Keratinocyte (primary cell): ENCODE measurements around the gene EPHA2.

Experiments
- EZH2 ChIP-seq: IDR thresholded peaks from one replicate; pipeline ENCODE4 v1.6.1; 2012; ENCODE audit warnings: inconsistent platforms, mild to moderate bottlenecking, low read length, moderate library complexity
- TF ChIP-seq, protein P1 (sequence below), 3 experiments: IDR thresholded peaks in 1 of 3; conservative IDR thresholded peaks in 1 of 3; optimal IDR thresholded peaks in 1 of 3; 2 replicates in 2 of 3; 3 replicates in 1 of 3; pipeline versions ENCODE3 to v1.5.1; 2011; ENCODE audit warnings: low read length in 3 of 3, mild to moderate bottlenecking in 3 of 3, moderate library complexity in 2 of 3, control low read depth in 1 of 3, inconsistent platforms in 1 of 3; ENCODE audit not compliant: insufficient read depth in 2 of 3; ENCODE audit errors: extremely low read depth in 1 of 3

DNA sequence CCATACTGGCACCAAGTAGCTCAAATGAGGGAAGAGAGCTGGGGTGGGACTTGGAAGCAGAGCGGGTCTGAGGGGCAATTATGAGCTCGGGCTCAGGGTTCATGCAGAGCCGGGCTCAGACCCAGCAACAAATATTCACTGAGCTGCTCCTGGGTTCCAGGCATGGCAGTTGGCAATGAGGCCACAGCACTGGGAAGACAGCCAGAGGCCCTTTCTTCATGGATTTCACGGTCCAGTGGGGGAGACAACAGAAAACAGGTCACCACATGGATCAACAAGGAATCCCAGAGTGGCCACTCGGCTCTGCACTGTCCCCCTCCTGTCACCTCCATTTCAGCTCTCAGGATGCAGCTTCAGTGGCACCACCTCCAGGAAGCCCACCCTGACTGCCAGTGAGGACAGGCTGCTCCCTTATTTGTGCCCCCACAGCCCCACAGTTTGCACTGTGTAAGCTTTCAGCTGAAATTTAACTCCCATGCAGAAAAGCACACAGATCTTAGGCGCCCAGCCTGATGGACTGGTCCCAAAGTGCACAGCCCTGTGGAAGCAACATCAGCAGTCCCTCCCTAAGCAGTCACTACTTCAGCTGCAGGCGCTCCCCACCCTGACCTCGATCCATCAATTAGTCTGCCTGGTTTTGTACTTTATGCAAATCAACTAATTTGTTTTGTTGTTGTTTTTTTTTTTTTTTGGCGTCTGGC, 34.2 kb upstream of the EPHA2 start:
- TF ChIP-seq, protein P1, sequence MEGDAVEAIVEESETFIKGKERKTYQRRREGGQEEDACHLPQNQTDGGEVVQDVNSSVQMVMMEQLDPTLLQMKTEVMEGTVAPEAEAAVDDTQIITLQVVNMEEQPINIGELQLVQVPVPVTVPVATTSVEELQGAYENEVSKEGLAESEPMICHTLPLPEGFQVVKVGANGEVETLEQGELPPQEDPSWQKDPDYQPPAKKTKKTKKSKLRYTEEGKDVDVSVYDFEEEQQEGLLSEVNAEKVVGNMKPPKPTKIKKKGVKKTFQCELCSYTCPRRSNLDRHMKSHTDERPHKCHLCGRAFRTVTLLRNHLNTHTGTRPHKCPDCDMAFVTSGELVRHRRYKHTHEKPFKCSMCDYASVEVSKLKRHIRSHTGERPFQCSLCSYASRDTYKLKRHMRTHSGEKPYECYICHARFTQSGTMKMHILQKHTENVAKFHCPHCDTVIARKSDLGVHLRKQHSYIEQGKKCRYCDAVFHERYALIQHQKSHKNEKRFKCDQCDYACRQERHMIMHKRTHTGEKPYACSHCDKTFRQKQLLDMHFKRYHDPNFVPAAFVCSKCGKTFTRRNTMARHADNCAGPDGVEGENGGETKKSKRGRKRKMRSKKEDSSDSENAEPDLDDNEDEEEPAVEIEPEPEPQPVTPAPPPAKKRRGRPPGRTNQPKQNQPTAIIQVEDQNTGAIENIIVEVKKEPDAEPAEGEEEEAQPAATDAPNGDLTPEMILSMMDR (optimal IDR thresholded peaks at IDR 0.05 in 1 of 3, IDR thresholded peaks at IDR 0.05 in 1 of 3, conservative IDR thresholded peaks at IDR 0.05 in 1 of 3; ENCODE audit: extremely low read depth in 1 of 3, insufficient read depth in 2 of 3, low read length in 3 of 3) = no peak
- no peak for TF ChIP-seq EZH2
